Stimulated activated CD4-positive, alpha-beta T cell treated with anti-CD3 and anti-CD28 coated beads, Interleukin-2, amount 100 ng/mL, for 4 hours (primary cell): ENCODE results near the gene LRBA.
"Not testable (repeated sequence)": the region's sequence is repeated elsewhere in the genome, so short reads cannot be mapped to it uniquely, and the experiment has no call there.

Source experiments
- DNase-seq: peaks from one replicate; pipeline ENCODE4 v3.0.0-alpha.2; 2020; ENCODE audit warnings: low read depth

The LRBA gene

DNA sequence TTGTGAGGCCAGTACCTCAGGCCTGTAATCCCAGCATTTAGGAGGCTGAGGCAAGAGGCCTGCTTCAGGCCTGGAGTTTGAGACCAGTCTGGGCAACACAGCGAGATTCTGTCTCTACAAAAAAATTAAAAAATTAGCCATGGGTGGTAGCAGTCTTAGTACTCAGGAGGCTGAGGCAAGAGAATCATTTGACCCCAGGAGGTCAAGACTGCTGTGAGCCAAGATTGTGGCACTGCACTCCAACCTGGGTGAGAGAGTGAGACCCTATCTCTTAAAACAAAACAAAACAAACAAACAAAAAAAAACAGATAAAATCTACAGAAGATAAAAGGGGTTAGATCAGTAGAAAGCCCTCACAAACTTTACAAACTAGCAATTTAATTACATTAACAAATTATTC, 352.4 kb downstream of the LRBA start:
- no peak for DNase-seq

DNA sequence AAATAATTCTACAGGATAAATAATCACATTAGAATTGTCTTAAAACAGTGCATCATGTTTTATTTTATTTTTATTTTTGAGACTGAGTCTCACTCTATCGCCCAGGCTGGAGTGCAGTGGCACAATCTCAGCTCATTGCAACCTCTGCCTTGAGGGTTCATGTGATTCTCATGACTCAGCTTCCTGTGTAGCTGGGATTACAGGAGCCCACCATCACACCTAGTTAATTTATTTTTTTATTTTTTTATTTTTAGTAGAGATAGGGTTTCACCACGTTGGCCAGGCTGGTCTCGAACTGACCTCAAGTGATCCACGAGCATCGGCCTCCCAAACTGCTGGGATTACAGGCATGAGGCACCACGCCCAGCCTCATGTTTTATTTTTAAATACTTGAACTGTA, 353.5 kb downstream of the LRBA start:
- DNase-seq: not testable (repeated sequence)

- DNase-seq: not testable (repeated sequence)
These were observed 356.8 kb downstream of the LRBA start for GRCh38 chr4:150658258-150658657.

- DNase-seq: no peak
These were observed 358.2 kb downstream of the LRBA start for GRCh38 chr4:150656891-150657290.

DNA sequence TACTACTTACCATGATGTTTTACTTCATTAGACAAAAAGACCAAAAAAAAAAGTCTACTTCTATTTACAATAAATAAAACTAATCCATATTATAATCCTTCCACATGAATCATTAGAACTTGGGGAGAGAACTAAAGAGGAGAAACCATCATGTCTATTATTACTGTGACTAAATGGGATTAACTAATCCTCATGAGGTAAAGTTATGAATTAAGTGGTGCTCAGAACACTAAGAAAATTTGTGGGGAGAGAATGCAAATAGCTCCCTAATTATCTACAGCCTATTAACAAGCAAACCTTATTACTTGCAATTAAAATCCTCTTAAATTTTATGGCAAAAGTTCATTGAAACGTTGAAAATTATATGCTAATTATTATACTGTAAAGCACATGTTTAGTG, 364.3 kb downstream of the LRBA start:
- DNase-seq: no peak

DNA sequence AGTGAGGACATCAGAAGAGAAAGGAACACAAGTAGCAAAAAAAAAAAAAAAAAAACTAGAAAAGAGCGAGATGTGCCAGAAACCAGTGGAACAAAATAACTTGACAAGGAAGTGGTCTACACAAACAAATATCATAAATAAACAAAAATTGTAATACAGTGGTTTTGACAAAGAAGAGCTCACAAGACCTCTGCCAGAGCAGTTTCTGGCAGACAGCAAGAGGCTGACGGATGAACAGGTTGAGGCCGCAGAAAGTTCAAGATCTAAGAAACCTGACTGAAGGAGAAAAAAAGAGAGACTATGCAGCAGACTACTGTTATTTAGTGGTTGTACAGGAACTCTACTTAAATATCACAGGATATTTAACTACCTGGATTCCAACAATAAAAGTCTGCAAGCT, 367.0 kb downstream of the LRBA start:
- no peak for DNase-seq

DNA sequence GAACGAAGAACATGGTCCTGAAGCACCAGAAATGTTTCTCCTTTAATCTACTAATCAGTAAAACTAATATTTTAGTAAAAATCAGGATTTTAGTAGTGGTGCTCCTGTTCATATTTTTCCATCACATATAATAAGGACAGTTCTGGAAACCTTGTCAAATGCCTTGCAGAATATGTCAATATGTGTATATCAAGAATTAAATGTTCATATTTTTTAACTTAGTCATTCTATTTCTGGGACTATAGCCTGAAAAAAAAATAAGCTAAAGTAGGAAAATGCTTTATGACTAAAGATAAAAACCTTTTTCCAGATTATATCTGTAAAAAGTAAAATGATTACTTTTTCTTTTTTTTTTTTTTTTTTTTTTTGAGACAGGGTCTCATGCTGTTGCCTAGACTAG, 368.1 kb downstream of the LRBA start:
- DNase-seq: no peak

- no peak for DNase-seq
These were observed 373.5 kb downstream of the LRBA start for GRCh38 chr4:150641612-150642011.

GRCh38 chr4:150632639-150633038, 382.4 kb downstream of the LRBA start:
- DNase-seq: no peak

GRCh38 chr4:150628073-150628472, 387.0 kb downstream of the LRBA start:
- no peak for DNase-seq

GRCh38 chr4:150625033-150625432, 390.1 kb downstream of the LRBA start:
- DNase-seq: no peak

- no peak for DNase-seq
These were observed 391.0 kb downstream of the LRBA start for GRCh38 chr4:150624055-150624454.

DNA sequence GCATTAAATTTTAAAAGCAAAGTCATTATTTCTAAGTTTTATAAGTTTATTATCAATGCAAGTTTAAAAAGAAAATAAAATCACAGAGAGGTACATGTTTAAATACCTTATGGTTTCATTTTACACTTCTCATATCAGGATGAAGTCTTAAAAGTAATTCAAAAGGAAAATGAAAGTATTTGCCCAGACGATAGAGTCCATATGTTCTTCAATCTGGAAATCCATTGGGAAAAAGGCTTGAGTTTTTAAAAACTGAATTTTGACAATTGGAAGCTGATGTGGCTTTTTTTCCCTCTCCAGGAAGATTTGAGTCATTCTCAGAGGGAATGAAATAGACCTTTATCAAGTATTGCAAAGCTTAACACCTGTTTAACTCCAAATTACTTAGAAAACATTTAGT, 396.0 kb downstream of the LRBA start:
- DNase-seq: no peak

- DNase-seq: no peak
These were observed 406.0 kb downstream of the LRBA start for GRCh38 chr4:150609131-150609530.

GRCh38 chr4:150600812-150601445, 414.2 kb downstream of the LRBA start:
- DNase-seq: no peak

DNA sequence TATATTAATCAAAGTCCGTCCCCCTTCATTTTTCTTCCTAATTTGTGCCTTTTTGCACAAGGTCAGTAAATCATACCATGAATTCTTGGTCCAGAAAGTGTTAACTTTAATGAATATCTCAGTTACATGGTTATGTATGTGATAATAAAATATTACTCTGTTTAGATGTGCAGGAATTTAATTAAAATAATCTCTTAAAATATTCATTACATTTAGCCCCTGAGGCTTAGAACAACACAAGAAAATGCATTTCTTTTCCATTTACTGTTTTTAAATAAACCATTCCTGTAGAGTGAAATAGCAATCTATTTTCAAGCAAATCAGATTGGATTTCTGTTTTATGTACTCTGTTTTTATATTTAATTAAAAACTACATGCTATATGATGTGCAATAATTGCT, 415.5 kb downstream of the LRBA start:
- no peak for DNase-seq

DNA sequence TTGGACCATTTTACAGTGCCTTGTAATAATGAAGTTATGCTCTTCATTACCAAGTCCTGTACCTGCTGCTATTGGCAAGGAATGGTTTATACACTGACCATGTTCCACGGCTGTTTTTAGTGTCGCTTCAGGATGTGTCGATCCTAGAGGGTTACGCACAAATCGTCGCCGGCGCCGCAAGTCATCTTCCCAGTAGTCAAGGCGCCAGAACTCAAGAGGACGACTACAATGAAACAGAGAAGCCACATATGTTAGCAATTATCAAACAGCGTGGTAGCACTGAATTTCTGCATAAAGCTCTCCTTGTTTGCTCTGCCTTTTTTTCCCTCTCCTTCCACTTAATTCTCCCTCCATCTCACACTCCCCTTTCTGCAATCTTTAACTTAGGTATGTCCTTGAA, 416.2 kb downstream of the LRBA start:
- DNase-seq: no peak

DNA sequence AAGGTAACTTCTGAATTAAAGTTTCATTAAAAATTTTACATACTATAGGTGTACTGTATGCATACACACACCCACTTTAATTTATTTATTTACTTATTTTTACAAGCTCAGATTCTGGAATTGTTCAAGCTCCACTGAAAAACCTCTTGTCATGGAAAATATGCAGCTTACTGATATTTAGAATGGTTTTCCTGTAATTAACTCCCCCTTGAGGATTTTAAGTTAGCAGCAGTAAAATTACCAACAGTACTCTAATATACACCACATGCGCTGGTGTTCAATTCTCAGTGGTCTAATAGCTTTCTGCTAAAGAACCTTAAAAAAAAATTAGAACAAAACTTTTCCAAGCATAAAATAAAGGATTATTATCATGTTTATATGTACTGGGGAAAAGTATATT, 421.1 kb downstream of the LRBA start:
- DNase-seq: no peak

GRCh38 chr4:150591904-150592303, 423.2 kb downstream of the LRBA start:
- DNase-seq: no peak

DNA sequence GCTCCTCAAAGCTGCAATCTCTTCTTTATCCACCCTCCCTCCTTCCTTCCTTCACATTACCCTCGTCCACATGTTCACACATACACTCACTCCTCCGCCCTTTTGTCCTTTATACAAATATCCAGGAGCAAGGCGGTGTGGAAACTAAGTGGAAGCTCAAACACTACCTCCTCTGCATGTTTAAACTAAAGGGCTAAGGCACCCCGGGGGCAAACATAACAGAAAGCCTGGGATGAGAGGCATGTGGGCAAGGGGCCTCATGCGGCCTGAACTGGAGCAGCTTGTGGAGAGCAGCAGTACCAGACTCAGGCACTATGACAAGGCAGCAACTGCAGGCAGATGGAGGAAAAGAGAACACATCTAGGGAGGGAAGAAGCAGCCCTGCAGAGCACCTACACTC, 423.7 kb downstream of the LRBA start:
- DNase-seq: no peak

- no peak for DNase-seq
These were observed 424.5 kb downstream of the LRBA start for GRCh38 chr4:150590631-150591030.

DNA sequence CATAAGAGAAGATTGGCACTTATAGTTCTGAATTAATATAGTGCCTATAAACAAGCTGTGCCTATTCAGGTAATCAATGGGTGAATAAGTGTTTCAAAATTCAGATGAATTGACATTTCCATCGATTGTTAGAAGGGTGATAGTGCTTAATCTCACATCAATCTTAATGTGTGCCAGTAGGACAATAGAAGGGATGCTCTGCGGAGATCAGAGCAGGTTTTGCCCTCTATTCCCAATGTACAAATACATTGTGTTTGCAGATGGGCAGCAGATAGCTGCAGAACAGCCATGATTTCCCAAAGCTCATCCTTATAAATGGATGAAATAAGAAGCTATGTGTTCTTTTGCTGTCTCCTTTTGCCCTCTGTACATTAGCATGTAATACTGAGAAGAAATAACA, 425.9 kb downstream of the LRBA start:
- DNase-seq: no peak

- no peak for DNase-seq
These were observed 426.8 kb downstream of the LRBA start for GRCh38 chr4:150588316-150588715.

DNA sequence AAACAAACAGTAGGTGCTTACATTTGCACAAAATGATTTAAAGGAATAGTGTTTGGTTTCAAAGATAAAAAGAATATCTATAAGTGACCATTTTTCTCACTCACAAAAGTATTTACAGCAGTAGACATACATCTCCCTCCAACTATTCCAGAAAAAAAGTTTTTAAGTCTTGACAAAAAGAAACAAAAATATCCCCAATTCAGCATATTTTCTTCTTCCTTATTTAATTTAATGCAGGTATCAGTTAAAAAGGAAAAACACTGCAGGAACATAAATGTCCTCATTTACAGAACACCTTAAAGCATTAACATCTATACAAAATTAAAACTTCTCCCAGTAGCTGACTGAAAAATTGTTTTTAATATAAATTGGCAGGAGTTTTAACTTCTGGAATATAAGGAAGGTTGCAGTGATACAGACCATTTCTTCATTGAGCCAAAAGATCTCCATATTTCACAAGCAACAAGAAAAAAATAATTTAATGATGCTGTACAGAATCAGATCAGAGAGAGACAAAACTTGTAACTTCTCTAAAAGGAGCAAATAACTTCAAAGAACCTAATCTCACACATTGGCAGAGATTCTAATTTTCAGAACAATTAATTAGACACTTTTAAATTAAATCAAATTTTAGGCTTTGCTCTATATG, 428.8 kb downstream of the LRBA start:
- no peak for DNase-seq
